ENCODE results near the gene ATP8A2.

DNA sequence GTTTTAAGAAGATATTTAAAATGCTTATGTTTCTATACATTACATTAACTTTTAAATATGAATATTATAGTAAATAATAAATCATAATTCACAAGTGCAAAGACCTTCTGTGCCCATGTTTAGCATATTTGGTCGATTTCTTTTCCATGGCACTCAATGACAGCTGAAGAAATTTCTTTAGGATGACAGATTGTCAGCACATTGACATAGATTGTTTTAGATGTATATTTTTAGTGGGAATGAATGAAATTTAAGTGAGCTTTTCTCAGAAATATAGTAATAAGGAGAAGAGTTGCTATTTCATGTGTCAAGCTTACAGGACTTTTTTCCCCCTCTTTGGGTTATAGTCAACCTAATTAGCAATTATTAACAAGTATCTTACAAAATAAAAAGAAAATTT is 423.5 kb downstream of the ATP8A2 start:
- TF ChIP-seq EED (IDR thresholded peaks at IDR 0.05; ENCODE audit: low read depth) (no peak), RCOR1 (conservative IDR thresholded peaks at IDR 0.05; ENCODE audit: low read depth, low read length) (no peak), NR2C1 (IDR thresholded peaks at IDR 0.05) (no peak), POLR2AphosphoS5 (IDR thresholded peaks at IDR 0.05; ENCODE audit: low read length) (no peak), NR2C2 (IDR thresholded peaks at IDR 0.05; ENCODE audit: borderline replicate concordance, control insufficient read depth, insufficient read length, low read depth) (no peak)
- TF ChIP-seq, protein P1, sequence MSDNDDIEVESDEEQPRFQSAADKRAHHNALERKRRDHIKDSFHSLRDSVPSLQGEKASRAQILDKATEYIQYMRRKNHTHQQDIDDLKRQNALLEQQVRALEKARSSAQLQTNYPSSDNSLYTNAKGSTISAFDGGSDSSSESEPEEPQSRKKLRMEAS (IDR thresholded peaks at IDR 0.05; ENCODE audit: low read depth, low read length) = no peak
- TF ChIP-seq, protein P2, sequence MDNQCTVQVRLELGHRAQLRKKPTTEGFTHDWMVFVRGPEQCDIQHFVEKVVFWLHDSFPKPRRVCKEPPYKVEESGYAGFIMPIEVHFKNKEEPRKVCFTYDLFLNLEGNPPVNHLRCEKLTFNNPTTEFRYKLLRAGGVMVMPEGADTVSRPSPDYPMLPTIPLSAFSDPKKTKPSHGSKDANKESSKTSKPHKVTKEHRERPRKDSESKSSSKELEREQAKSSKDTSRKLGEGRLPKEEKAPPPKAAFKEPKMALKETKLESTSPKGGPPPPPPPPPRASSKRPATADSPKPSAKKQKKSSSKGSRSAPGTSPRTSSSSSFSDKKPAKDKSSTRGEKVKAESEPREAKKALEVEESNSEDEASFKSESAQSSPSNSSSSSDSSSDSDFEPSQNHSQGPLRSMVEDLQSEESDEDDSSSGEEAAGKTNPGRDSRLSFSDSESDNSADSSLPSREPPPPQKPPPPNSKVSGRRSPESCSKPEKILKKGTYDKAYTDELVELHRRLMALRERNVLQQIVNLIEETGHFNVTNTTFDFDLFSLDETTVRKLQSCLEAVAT (IDR thresholded peaks at IDR 0.05) = no peak
- TF ChIP-seq, protein P3, sequence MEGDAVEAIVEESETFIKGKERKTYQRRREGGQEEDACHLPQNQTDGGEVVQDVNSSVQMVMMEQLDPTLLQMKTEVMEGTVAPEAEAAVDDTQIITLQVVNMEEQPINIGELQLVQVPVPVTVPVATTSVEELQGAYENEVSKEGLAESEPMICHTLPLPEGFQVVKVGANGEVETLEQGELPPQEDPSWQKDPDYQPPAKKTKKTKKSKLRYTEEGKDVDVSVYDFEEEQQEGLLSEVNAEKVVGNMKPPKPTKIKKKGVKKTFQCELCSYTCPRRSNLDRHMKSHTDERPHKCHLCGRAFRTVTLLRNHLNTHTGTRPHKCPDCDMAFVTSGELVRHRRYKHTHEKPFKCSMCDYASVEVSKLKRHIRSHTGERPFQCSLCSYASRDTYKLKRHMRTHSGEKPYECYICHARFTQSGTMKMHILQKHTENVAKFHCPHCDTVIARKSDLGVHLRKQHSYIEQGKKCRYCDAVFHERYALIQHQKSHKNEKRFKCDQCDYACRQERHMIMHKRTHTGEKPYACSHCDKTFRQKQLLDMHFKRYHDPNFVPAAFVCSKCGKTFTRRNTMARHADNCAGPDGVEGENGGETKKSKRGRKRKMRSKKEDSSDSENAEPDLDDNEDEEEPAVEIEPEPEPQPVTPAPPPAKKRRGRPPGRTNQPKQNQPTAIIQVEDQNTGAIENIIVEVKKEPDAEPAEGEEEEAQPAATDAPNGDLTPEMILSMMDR (IDR thresholded peaks at IDR 0.05 in 2 of 3, conservative IDR thresholded peaks at IDR 0.05 in 1 of 3; ENCODE audit: control insufficient read depth in 2 of 3, extremely low read depth in 1 of 3, insufficient read depth in 1 of 3, low read depth in 3 of 3, low read length in 3 of 3) = no peak

All from GM12878 (cell line).